HG02885 (cell line): ENCODE results near the gene VPS50.
"Not testable (repeated sequence)": the region's sequence is repeated elsewhere in the genome, so short reads cannot be mapped to it uniquely, and the experiment has no call there.

Experiments used
- ATAC-seq: cut with Tn5 transposase; IDR thresholded peaks from one replicate; pipeline ENCODE4 v1.9.1; 2021; ENCODE audit warnings: mild to moderate bottlenecking; ENCODE audit not compliant: unreplicated experiment, poor library complexity

The VPS50 gene

GRCh38 chr7:93327006-93327633, 95.0 kb downstream of the VPS50 start:
- ATAC-seq, result no peak

GRCh38 chr7:93331706-93332105, 99.5 kb downstream of the VPS50 start:
- ATAC-seq, result no peak

GRCh38 chr7:93332172-93332571, 100.0 kb downstream of the VPS50 start:
- ATAC-seq, result no peak

GRCh38 chr7:93337052-93337451, 104.9 kb downstream of the VPS50 start:
- ATAC-seq, result no peak

- not testable (repeated sequence) for ATAC-seq
Observed at GRCh38 chr7:93342178-93342577, 110.0 kb downstream of the VPS50 start.

- ATAC-seq, result no peak
Observed at GRCh38 chr7:93350338-93350737, 118.2 kb downstream of the VPS50 start.

GRCh38 chr7:93352881-93353280, 120.7 kb downstream of the VPS50 start:
- no peak for ATAC-seq

GRCh38 chr7:93354815-93355214, 122.6 kb downstream of the VPS50 start:
- no peak for ATAC-seq

- ATAC-seq, result no peak
Observed at GRCh38 chr7:93359520-93360198, 127.5 kb downstream of the VPS50 start.

- no peak for ATAC-seq
Observed at GRCh38 chr7:93361853-93362252, 129.7 kb downstream of the VPS50 start.

- ATAC-seq, result no peak
Observed at GRCh38 chr7:93364806-93365205, 132.6 kb downstream of the VPS50 start.

- no peak for ATAC-seq
Observed at GRCh38 chr7:93365341-93365740, 133.2 kb downstream of the VPS50 start.

- no peak for ATAC-seq
Observed at GRCh38 chr7:93366816-93367215, 134.7 kb downstream of the VPS50 start.

GRCh38 chr7:93367254-93367653, 135.1 kb downstream of the VPS50 start:
- ATAC-seq, result no peak

GRCh38 chr7:93370937-93371336, 138.8 kb downstream of the VPS50 start:
- ATAC-seq, result not testable (repeated sequence)

- ATAC-seq, result no peak
Observed at GRCh38 chr7:93373537-93373936, 141.4 kb downstream of the VPS50 start.

GRCh38 chr7:93374345-93374940, 142.3 kb downstream of the VPS50 start:
- ATAC-seq, result peak; percentile 77

- ATAC-seq, result no peak
Observed at GRCh38 chr7:93375603-93376002, 143.4 kb downstream of the VPS50 start.

- ATAC-seq, result peak; percentile 58
Observed at GRCh38 chr7:93378131-93378760, 146.1 kb downstream of the VPS50 start.

- no peak for ATAC-seq
Observed at GRCh38 chr7:93382362-93382761, 150.2 kb downstream of the VPS50 start.

GRCh38 chr7:93390660-93391059, 158.5 kb downstream of the VPS50 start:
- no peak for ATAC-seq
